OCI-LY3 (cell line): ENCODE data around the gene GOSR1.

Source experiments
- H2AFZ ChIP-seq: fragments of 200-600, 300-600 bp; shearing (Covaris generic); 2 replicates; pipeline ENCODE4 v1.6.0; 2014; ENCODE audit warnings: antibody characterized with exemption, low read depth, low read length
- H3K27ac ChIP-seq: fragments of 200-600, 300-600 bp; sonication (generic); 2 replicates; pipeline ENCODE4 v1.5.1; 2014; ENCODE audit warnings: mild to moderate bottlenecking, low read length, moderate library complexity, mixed read lengths
- H3K27me3 ChIP-seq: fragments of 200-600, 300-600 bp; sonication (generic); 2 replicates; pipeline ENCODE4 v1.6.1; 2014; ENCODE audit warnings: low read depth, low read length, mixed read lengths
- H3K36me3 ChIP-seq: fragments of 200-600, 300-600 bp; sonication (generic); replicated peaks from 2 replicates; pipeline ENCODE3; 2014; ENCODE audit warnings: low read depth, low read length, mixed read lengths
- H3K4me1 ChIP-seq: fragments of 300-600, 200-600 bp; sonication (generic); 2 replicates; pipeline ENCODE4 v1.6.1; 2014; ENCODE audit warnings: low read length, mixed read lengths
- H3K4me2 ChIP-seq: fragments of 200-600, 300-600 bp; sonication (generic); 2 replicates; pipeline ENCODE4 v1.6.1; 2014; ENCODE audit warnings: low read length, mixed read lengths
- H3K4me3 ChIP-seq: fragments of 300-600, 200-600 bp; sonication (generic); 2 replicates; pipeline ENCODE4 v1.5.1; 2014; ENCODE audit warnings: antibody characterized with exemption, mild to moderate bottlenecking, low read length, moderate library complexity
- H3K79me2 ChIP-seq: fragments of 300-600, 200-600 bp; shearing (Covaris generic); 2 replicates; pipeline ENCODE4 v1.6.1; 2014; ENCODE audit warnings: mild to moderate bottlenecking, low read length, mixed read lengths
- H3K9ac ChIP-seq: fragments of 300-600, 200-600 bp; shearing (Covaris generic); 2 replicates; pipeline ENCODE4 v1.6.0; 2014; ENCODE audit warnings: mild to moderate bottlenecking, low read length, moderate library complexity
- H3K9me3 ChIP-seq: fragments of 200-600, 300-600 bp; shearing (Covaris generic); 2 replicates; pipeline ENCODE4 v1.6.1; 2014; ENCODE audit warnings: low read length, mixed read lengths; ENCODE audit not compliant: insufficient read depth
- H4K20me1 ChIP-seq: fragments of 200-600, 300-600 bp; sonication (generic); 2 replicates; pipeline ENCODE4 v1.6.1; 2016; ENCODE audit warnings: low read length, mixed read lengths; ENCODE audit not compliant: insufficient read depth
- CTCF ChIP-seq: fragments of 200-600, 300-600 bp; sonication (generic); IDR thresholded peaks from 2 replicates; pipeline ENCODE4 v1.5.1; 2014; ENCODE audit warnings: antibody characterized with exemption, low read length, low read depth
- EZH2phosphoT487 ChIP-seq: fragments of 200-600 bp; shearing (Covaris generic); IDR thresholded peaks from 2 replicates; pipeline ENCODE4 v1.6.1; 2018; ENCODE audit warnings: antibody characterized with exemption, mixed run types, low read depth

GOSR1 gene

DNA sequence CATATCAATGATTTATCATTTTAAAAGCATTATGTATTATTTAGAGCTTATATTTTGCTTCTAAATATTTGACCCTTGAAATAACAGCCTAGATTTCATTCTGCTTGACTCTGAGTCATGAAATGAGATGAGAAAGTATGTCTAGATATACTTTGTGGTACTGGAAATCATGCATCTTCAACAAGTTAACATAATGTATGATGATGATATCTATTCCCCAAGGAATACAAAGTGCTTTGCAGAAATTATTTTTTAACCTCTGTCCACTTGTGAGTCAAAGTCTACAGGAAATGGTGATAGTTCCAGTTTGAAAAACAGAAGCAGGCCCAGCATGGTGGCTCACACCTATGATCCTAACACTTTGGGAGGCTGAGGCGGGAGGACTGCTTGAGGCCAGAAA lies 36.1 kb downstream of the GOSR1 start:
- Histone ChIP-seq H3K79me2 (no peaks in the 10 kb centered on the region), H3K9me3 (no peaks in the 10 kb centered on the region), H3K36me3 (peaks cover 20% of the 10 kb centered on the region), H3K27ac (no peak overlapping the region), H3K9ac (no peak overlapping the region), H4K20me1 (no peaks in the 10 kb centered on the region), H3K4me3 (no peak overlapping the region), H2AFZ (no peak overlapping the region), H3K4me1 (no peaks in the 10 kb centered on the region), H3K4me2 (no peak overlapping the region), H3K27me3 (no peaks in the 10 kb centered on the region)
- TF ChIP-seq CTCF (no peak), EZH2phosphoT487 (no peak)

- Histone ChIP-seq H3K9ac (no peak overlapping the region), H3K79me2 (no peaks in the 10 kb centered on the region), H3K36me3 (peaks cover 25% of the 10 kb centered on the region), H3K4me1 (no peaks in the 10 kb centered on the region), H4K20me1 (no peaks in the 10 kb centered on the region), H2AFZ (no peak overlapping the region), H3K4me2 (no peak overlapping the region), H3K27ac (no peak overlapping the region), H3K27me3 (no peaks in the 10 kb centered on the region), H3K9me3 (no peaks in the 10 kb centered on the region), H3K4me3 (no peak overlapping the region)
- no peak for TF ChIP-seq CTCF
- TF ChIP-seq EZH2phosphoT487 = no peak
These were observed 37.8 kb downstream of the GOSR1 start for GRCh38 chr17:30514895-30515596.

DNA sequence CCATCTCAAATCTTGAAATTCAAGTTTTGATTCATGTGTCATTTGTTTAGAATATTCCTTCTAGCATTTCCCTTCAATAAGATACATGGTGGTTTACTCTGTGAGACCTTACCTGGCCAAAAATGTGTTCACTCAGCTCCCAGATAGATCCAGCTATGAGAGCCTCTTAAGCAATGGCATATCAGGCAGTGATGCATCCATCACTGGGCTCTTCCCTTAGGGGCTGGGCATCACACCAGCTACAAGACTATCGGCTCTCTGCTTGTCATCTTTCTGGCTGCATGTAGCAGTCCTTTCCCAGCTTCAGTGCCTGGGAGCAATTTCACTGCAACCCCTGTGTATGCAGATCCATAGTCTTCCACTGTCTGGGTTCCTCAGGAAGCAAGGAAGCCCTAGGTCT lies 40.6 kb downstream of the GOSR1 start:
- Histone ChIP-seq H3K9ac (no peak overlapping the region), H3K4me3 (no peak overlapping the region), H3K36me3 (peaks cover 44% of the 10 kb centered on the region), H4K20me1 (no peaks in the 10 kb centered on the region), H3K4me1 (no peaks in the 10 kb centered on the region), H3K4me2 (no peak overlapping the region), H3K9me3 (no peaks in the 10 kb centered on the region), H3K27me3 (no peaks in the 10 kb centered on the region), H2AFZ (no peak overlapping the region), H3K79me2 (no peaks in the 10 kb centered on the region), H3K27ac (no peak overlapping the region)
- TF ChIP-seq CTCF = no peak
- no peak for TF ChIP-seq EZH2phosphoT487

GRCh38 chr17:30519166-30519565 lies 42.0 kb downstream of the GOSR1 start:
- no peak overlapping the region for H3K27ac ChIP-seq

More at GRCh38 chr17:30519166-30519565, 42.0 kb downstream of the GOSR1 start:
- Histone ChIP-seq H3K36me3 (peaks cover 38% of the 10 kb centered on the region), H2AFZ (no peak overlapping the region), H3K79me2 (no peaks in the 10 kb centered on the region), H3K4me1 (no peaks in the 10 kb centered on the region), H3K27me3 (no peaks in the 10 kb centered on the region), H3K4me2 (no peak overlapping the region), H3K4me3 (no peak overlapping the region), H4K20me1 (no peaks in the 10 kb centered on the region), H3K9ac (no peak overlapping the region), H3K9me3 (no peaks in the 10 kb centered on the region)
- TF ChIP-seq EZH2phosphoT487 (no peak), CTCF (no peak)
